COR-L47 (cell line): ENCODE results near the gene NDP.
A peak's percentile ranks its signal among the peaks of the same experiment; 100 is the strongest.
"Not testable (repeated sequence)": the region's sequence is repeated elsewhere in the genome, so short reads cannot be mapped to it uniquely, and the experiment has no call there.

ENCODE experiments used
- DNase-seq: peaks from one replicate; lab custom pipeline; 2025; lab: John Stamatoyannopoulos, UW

NDP gene

GRCh38 chrX:43970528-43970927, 2.7 kb downstream of the NDP start:
- no peak for DNase-seq

GRCh38 chrX:43969504-43970501, 3.4 kb downstream of the NDP start:
- DNase-seq = no peak

DNA sequence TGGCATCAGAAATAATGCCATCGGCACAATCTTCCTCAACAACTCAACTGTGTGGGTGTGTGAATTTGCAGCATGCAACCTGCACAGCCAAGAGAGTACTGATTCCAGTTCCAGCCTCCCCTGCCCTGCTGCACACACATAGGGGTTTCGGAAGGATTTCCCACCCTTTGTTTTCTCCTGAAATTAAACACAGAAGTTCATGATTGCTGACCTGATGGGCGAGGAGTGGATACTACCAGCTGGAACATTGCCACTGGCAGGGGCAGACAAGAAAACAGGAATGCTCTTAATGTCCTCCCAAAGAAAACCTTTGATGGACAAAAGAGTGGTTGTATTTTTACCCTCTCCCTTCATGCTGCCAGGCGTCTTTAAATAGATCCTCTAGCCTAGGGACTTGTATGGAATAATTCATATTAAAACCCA, 4.8 kb downstream of the NDP start:
- no peak for DNase-seq

DNA sequence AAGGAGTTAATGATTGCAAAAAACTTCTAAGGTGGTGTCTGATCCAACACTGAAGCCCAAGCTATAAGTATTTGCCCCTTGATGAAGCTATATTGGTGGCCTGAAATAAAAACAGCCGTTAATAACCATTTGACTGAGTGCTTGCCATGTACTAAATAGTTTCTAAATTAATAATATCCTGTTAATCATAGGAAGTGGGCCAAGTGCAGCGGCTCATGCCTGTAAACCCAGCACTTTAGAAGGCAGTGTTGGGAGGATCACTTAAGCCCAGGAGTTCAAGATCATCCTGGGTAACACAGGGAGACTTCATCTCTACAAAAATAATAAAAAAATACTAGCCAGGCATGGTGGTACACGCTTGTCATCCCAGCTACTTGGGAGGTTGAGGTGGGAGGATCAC, 8.3 kb downstream of the NDP start:
- no peak for DNase-seq

GRCh38 chrX:43963726-43964125, 9.5 kb downstream of the NDP start:
- no peak for DNase-seq

GRCh38 chrX:43962636-43963035, 10.6 kb downstream of the NDP start:
- DNase-seq = no peak

GRCh38 chrX:43961699-43962098, 11.5 kb downstream of the NDP start:
- no peak for DNase-seq

DNA sequence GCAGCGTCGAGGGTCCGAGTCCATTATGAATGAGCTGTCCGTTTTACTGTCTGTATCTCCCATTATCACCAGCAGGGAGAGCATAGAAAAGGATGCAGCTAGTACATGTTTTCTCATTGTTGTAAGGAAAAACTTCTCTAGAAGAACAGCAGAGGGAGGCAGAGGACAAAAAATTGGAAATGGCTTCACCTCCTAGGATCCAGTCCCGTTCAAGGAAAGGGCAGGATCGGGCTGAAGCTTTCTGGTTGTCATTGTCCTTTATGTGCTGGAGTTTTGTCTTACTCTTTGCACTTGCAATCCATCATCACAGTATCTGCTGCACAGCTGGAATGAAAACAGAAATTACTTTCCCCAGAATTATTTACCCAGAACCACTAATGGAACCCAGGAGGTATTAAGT, 14.7 kb downstream of the NDP start:
- peak; percentile 53 for DNase-seq

GRCh38 chrX:43956034-43956433, 17.2 kb downstream of the NDP start:
- no peak for DNase-seq

- DNase-seq = no peak
These were observed 20.0 kb downstream of the NDP start for GRCh38 chrX:43953218-43953617.

DNA sequence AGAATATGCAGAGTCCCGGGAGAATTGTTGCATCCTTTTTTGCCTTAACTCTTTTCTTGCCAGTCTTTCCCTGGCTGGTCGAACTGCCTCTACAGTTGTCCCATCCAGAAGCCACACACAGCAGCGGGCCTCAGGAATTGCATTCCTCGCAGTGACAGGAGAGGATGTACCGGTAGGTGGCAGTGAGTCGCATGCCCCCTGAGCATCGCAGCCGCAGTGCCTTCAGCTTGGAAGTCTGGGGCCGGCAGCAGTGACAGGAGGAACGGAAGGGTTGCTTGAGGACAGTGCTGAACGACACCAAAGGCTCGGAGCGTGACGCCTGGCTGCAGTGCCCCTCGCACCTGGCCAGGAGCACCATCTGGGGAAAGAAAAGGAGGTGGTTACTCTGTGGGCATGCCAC, 23.5 kb downstream of the NDP start:
- no peak for DNase-seq

DNA sequence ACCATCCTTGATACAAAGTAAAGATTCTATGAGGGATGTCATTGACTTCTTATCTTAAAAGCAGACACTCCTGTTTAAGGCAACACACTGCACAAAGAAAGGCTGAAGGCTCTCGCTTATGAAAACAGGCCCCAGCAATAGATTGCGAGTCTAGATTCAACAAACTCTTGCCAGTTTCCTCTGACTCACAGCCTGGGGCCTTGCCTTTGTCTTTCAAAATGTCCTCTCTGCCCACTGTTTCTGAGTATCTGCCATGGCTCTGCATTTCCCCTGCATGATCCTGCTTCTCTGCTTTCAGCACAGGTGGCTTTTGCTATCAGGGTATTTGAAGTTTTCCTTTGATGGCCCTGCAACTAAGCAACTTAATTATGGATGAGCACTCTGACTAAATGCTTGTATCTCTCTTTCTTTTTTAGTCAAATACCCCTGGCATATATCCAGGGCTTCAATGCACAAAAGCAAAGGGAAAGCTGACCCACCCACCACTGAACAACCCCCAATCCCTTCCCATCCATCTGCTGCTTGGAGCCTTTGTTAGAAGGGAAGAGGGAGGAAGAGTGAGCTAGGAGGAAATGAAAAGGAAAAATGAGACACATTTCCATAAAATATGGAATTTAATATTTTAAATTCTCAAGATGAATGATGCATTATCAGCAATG, 32.2 kb downstream of the NDP start:
- peak; percentile 70 for DNase-seq

DNA sequence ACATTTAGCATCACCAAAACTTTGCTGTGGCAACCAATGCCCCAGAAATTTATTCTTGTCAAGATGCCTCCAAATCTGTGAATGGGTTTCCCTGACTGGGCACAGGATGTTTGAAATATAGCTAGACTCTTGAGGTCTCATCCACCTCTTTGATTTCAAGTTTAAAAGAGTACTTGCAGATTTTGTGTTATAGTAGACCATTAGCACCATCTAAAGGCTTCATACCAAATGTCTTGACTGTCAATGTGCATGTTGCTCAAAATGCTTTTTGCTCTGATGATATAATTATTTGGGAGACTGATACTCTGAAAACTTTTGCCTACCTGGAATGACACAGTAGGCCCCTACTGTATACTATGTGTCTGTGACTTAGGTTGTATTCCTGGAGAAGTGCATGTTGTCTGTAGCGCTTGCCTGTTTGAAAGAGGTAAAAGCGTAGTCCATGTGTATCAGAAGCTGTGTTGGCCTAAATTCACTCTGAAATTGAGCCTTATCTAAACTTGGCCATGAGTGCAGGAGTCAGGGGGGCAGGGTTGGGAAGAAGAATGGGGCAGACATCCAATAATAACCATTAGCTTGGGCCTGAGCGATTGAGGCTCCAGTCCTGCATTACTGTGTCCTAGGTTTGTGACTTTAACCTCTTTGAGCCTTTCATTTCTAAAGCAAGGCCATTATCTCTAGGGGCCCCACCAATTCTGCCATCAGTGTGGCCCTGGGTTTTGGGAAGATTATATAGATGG, 33.8 kb downstream of the NDP start:
- DNase-seq = no peak

- DNase-seq = not testable (repeated sequence)
These were observed 51.2 kb downstream of the NDP start for GRCh38 chrX:43922032-43922431.

DNA sequence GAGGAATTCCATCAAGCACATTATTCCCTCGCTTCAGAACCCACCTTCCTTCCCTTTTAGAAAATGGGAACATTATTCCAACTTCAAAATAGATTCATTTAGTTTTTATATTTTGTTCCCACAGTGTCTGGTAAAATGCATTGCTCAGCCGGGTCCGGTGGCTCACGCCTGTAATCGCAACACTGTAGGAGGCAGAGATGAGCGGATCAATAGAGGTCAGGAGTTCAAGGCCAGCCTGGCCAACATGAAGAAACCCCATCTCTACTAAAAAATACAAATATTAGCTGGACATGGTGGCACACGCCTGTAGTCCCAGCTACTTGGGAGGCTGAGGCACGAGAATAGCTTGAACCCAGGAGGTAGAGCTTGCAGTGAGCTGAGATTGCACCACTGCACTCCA, 62.4 kb downstream of the NDP start:
- not testable (repeated sequence) for DNase-seq

DNA sequence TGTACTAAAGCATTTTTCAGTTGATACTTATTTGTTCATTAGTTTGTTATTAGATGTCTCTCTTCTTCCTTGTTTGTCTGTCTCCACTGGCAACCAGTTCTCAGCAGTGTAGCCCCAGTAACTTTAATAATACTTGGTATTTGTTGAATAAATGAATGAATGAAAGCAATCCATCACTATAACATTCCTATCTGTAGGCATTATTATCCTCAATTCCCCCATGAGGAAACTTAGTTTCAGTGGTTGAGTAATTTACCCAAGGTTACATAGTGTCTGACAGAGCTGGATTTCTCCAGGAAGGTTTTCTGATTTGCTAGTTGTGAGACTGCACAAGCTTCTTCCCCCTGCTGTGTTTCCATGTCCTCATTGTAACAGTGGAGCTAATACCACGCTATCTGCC, 63.2 kb downstream of the NDP start:
- no peak for DNase-seq

DNA sequence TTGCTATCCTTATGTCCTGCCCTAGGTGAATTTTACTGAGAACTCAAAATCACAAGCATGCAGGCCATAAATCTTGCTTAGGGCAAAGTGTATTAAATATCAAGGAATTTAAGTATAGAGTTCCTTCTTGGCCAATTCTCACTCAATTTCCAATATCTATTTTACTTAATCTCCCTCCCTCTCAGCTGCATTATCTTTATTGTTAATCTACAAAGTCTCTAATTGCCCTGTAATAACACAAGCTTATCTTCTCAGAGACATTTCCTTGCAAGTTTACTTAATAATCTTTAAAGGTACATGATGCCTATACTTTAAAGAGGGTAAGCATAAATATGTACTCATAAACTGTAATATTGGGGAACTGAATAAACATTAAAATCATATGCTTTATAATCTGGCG, 64.0 kb downstream of the NDP start:
- DNase-seq = no peak

DNA sequence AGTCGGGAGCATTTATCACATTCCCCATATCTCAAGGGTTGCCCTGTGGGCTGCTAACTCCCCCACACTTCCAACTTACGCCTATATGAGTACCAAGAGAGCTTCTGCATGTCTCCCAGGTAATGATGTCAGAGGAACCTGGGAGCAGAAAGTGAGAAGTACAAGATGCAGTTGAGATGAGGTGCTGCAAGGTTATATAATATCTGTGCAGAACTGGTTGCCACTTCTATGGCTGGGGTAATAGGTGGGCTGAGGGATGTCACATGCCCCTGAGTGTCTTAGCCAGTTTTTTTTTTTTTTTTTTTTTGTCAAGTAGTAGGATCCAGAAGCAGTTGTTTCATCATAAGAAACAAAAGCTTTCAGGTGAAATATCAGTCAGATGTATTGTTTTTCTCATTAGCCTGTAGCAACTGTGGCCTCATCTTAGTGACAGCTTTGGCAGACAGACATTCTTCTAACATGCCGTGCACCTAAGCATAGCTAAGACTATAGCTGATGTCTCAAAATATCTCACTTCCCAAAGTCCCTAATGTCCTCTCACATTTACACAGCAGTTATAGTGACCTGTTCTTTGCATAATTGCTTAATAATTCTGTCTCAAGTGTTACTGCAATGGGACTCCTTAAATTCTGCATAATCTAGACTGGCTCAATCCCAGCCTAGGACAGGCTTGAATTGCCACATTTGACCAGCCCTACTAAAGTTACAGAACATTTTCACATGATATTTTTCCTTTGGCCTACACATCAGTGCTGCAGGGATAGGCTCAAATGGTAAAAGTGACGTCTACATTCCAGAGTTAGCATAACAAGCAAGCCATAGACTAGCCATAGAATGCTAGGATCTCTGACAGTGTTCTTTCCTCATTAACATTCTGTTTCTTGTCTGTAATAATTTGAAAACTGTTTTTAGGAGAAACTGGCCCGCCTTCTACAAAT, 73.0 kb downstream of the NDP start:
- no peak for DNase-seq
